Adrenal gland (tissue), 12 donors: ENCODE results near the gene ATP13A2. TPM values are rescaled to one million over a fixed set of nuclear protein-coding genes. Genes with fewer than 3 reads are reported as not detected.

ENCODE experiments used
- DNase-seq, 7 donors: peaks; one replicate each; pipeline ENCODE4 v3.0.0-alpha.2; 2019 to 2020
- H3K27ac ChIP-seq, 5 donors: fragments of 200-600 bp; sonication (generic) in 4 of 5; 1 replicate in 3 of 5; 2 replicates in 2 of 5; pipeline versions ENCODE4 v1.5.1 to v1.8.0; 2016 to 2020; ENCODE audit warnings: mild to moderate bottlenecking in 1 of 5
- H3K27me3 ChIP-seq: fragments of 200-600 bp; 2 replicates; pipeline ENCODE4 v1.8.0; 2021
- H3K36me3 ChIP-seq, 2 donors: fragments of 200-600 bp; replicated peaks in 1 of 2; 1 replicate in 1 of 2; 2 replicates in 1 of 2; pipeline versions ENCODE4 v1.5.1 to v1.8.0; 2018 to 2022
- H3K4me1 ChIP-seq, 2 donors: fragments of 200-600 bp; replicated peaks in 1 of 2; 1 replicate in 1 of 2; 2 replicates in 1 of 2; pipeline versions ENCODE4 v1.5.1 to v1.8.0; 2018 to 2021
- H3K4me3 ChIP-seq, 4 donors: fragments of 200-600 bp; sonication (generic) in 3 of 4; one replicate each; pipeline ENCODE4 v1.5.1; 2016 to 2018
- H3K9me3 ChIP-seq, 3 donors: fragments of 200-600 bp; sonication (generic) in 1 of 3; replicated peaks in 1 of 3; 1 replicate in 2 of 3; 2 replicates in 1 of 3; pipeline versions ENCODE4 v1.5.1 to v1.8.0; 2016 to 2021
- CTCF ChIP-seq, 6 experiments: fragments of 450-650 bp in 4 of 6; fragments of 200-600 bp in 2 of 6; sonication (generic) in 1 of 6; IDR thresholded peaks; 1 replicate in 5 of 6; 2 replicates in 1 of 6; pipeline versions ENCODE4 v1.5.1 to v1.8.0; 2016 to 2021; ENCODE audit warnings: antibody characterized with exemption in 6 of 6, mild to moderate bottlenecking in 2 of 6, moderate library complexity in 1 of 6
- POLR2A ChIP-seq, 2 donors: fragments of 450-650 bp; IDR thresholded peaks; one replicate each; pipeline ENCODE4 v1.6.1; 2017; ENCODE audit warnings: antibody characterized with exemption in 2 of 2, mild to moderate bottlenecking in 2 of 2, moderate library complexity in 1 of 2
- WGBS, 4 donors: extraction: QIAGEN DNeasy Blood & Tissue Kit in 2 of 4; methylation state at CpG; one replicate each; pipeline versions ENCODE4 v1.1.5 to v1.1.7; 2013 to 2017; 5-methylcytosine and 5-hydroxymethylcytosine counted together
- intact Hi-C, 2 donors: fragments of 100-400 bp; cut with DNase I; formaldehyde crosslinking; loops; one replicate each; pipeline versions ENCODE4 v1.14.1 to v1.15.0; 2022 to 2023
- polyA plus RNA-seq, 3 donors: library from polyadenylated mRNA; stranded (reverse); fragments of 200-250 nt in 2 of 3; fragments of 350-450 nt in 1 of 3; fragmentation: Illumina TruSeq in 1 of 3; extraction: RNeasy Lipid Tissue Mini Kit (QIAGEN cat#74804) in 1 of 3; gene quantifications; one replicate each; pipeline ENCODE4 v1.2.3, GENCODE V29; 2013 to 2014
- total RNA-seq, 9 donors: library from RNA; depleted of rRNA in 4 of 9; stranded (reverse); fragments of >200 nt in 4 of 9; fragments of 120-200 nt in 1 of 9; fragmentation: NEBNext Ultra II Directional in 1 of 9; extraction: Animal tissue kit (Norgen Biotek cat#: 25700) in 1 of 9; gene quantifications; one replicate each; pipeline versions ENCODE4 v1.1.0 to v1.2.4, GENCODE V29; 2013 to 2023
- donor health status: healthy with polysubstance abuse.
- donor health status: Bipolar disorder and iron deficiency.
- donor health status: DM: yes; HTN: yes; CAD: no.
- donor health status: DM: no; HTN: no; CAD: no.
- donor health status: DM: no; HTN: no; CAD: no.
- donor health status: DM: yes; HTN: yes; CAD: no.

The ATP13A2 gene
- total and polyA plus RNA-seq, 12 donors: 6.0 to 82.4 (median 40.0) TPM

DNA sequence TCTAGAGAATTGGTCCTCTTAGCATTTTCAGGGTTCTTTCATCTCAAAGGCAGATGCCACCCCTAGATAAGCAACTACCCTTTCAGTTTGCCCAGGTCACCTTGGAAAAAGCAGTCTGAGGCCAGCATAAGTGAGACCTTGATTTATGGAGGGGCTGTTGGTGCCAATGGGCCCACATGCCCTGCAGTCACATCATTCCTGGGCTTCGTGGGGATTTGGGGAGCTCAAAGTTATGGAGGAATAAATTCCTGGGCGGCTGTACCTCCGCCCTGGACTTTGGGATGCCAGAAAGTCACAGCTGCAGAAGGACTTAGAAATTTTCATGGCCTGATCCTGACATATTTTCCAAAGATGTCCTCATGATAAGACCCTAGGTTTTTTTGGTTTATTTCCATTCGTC is 44.8 kb upstream of the ATP13A2 start:
- H3K4me3 ChIP-seq: no peak overlapping the region
- H3K36me3 ChIP-seq: no peaks in the 10 kb centered on the region
- WGBS, 4 donors: 74 to 92% (median 80%) methylated on average over 2 to 4 of the region's 4 CpGs
- no peak for TF ChIP-seq POLR2A (IDR thresholded peaks at IDR 0.05)
- no peak for TF ChIP-seq CTCF (IDR thresholded peaks at IDR 0.05)
- H3K27ac ChIP-seq: no peak overlapping the region
- H3K27me3 ChIP-seq: no peaks in the 10 kb centered on the region
- H3K9me3 ChIP-seq: no peaks in the 10 kb centered on the region
- intact Hi-C loops: no loop called here
- H3K4me1 ChIP-seq: peaks cover 11 to 14% of the 10 kb centered on the region in 2 donors
- DNase-seq: peak in 1 of 7 donors; percentile 33

DNA sequence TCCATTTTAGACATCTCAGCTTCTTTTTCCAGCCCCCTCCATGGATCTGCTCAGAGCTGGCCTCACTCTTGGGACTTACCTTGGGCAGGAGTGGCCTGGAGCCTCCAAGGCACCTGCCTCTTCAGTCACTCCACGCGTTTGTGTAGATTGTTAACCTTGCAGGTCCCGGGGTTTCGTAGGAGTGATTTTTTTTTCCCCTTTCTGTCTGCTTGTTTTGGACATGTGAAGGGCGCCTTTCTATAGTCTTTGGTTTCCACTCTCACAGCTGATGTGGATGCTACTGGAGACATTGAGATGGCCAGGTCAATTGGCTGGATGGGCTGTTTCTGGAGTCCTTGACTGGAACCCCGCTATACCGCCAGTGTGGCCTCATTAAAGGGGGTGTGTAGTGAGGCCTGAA is 44.1 kb upstream of the ATP13A2 start:
- Histone ChIP-seq H3K27me3 (no peaks in the 10 kb centered on the region), H3K4me1 (peaks cover 11 to 14% of the 10 kb centered on the region in 2 donors), H3K9me3 (no peaks in the 10 kb centered on the region), H3K36me3 (no peaks in the 10 kb centered on the region), H3K4me3 (no peak overlapping the region), H3K27ac (no peak overlapping the region)
- TF ChIP-seq CTCF (IDR thresholded peaks at IDR 0.05) (no peak), POLR2A (IDR thresholded peaks at IDR 0.05) (no peak)
- peak in 1 of 7 donors; percentile 50 for DNase-seq
- intact Hi-C loops: no loop called here
- 86 to 93% (median 89%) methylated on average over 7 of the region's 7 CpGs for WGBS, 4 donors

- Histone ChIP-seq H3K4me1 (peaks cover 11 to 14% of the 10 kb centered on the region in 2 donors), H3K4me3 (peak within 1 kb of the TSS; percentile 56 to 79 (median 62)), H3K36me3 (peaks cover 0 to 15% of the 10 kb centered on the region in 2 donors), H3K27me3 (no peaks in the 10 kb centered on the region), H3K9me3 (no peaks in the 10 kb centered on the region), H3K27ac (peak within 1 kb of the TSS in 4 of 5 donors; percentile 74 to 90 (median 86))
- 0 to 5% (median 1%) methylated on average over 12 to 44 of the region's 44 CpGs for WGBS, 4 donors
- intact Hi-C loops: loop anchor here in 1 of 2 donors (5.0 kb wide), 1 partner anchor 97 kb away; no protein-coding TSS in a partner anchor
- DNase-seq: peak; percentile 98 to 99 (median 99)
- TF ChIP-seq POLR2A (IDR thresholded peaks at IDR 0.05): peak; percentile 89 to 99
- TF ChIP-seq CTCF (IDR thresholded peaks at IDR 0.05): no peak
Observed at GRCh38 chr1:17053685-17054410, 42.1 kb upstream of the ATP13A2 start, which contains the start of gene SDHB. Gene SDHB, minus strand, starts transcription at chr1:17054032. Its CDS starts 13 bp downstream, at chr1:17054019.

DNA sequence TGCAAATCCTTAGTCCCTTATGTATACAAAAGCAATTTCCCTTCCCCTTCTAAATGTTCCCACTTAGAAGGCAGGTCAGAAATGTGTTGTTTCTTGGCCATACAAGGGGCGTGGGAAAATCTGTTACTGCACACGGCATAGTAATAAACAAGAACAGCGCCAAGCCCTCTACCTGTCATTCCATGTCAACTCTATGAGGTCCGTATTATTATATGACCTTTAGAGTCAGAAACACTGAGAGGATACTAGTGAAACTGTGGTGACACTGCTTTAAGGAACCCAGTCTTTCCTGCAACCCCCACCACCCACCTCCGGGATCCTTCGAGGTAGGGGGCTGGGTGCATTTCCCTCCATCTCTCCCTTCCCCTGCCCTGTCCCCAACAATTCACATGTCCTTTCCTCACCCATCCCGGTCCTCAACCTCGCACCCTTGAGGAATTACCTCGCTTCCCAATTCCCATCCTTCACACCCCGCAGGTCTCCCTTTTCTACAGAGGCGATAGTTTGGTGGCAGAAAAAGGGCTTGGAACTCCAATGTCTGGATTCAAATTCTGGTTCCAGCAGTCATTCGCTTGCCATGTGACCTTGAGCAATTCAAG is 41.5 kb upstream of the ATP13A2 start:
- 4 to 6% (median 5%) methylated on average over 12 of the region's 12 CpGs for WGBS, 4 donors
- intact Hi-C loops: loop anchor here in 1 of 2 donors (5.0 kb wide), 1 partner anchor 96 kb away; no protein-coding TSS in a partner anchor
- no peak for TF ChIP-seq POLR2A (IDR thresholded peaks at IDR 0.05)
- no peak for TF ChIP-seq CTCF (IDR thresholded peaks at IDR 0.05)
- peak overlapping the region in 4 of 5 donors; percentile 74 to 90 (median 86) for H3K27ac ChIP-seq
- no peaks in the 10 kb centered on the region for H3K9me3 ChIP-seq
- H3K4me1 ChIP-seq: peaks cover 11 to 14% of the 10 kb centered on the region in 2 donors
- peaks cover 0 to 15% of the 10 kb centered on the region in 2 donors for H3K36me3 ChIP-seq
- DNase-seq: no peak
- no peaks in the 10 kb centered on the region for H3K27me3 ChIP-seq
- peak overlapping the region; percentile 56 to 79 (median 62) for H3K4me3 ChIP-seq
